ENCODE results near the gene RXFP1. TPM values are rescaled to one million over a fixed set of nuclear protein-coding genes. Genes with fewer than 3 reads are reported as not detected.

The RXFP1 gene
- total and polyA plus RNA-seq, 9 donors: 0.35 to 3.6 (median 0.73) TPM

- intact Hi-C loops (cut with DNase I): no loop called here
- no peaks in the 10 kb centered on the region for H3K4me1 ChIP-seq (ENCODE audit: insufficient read depth)
- TF ChIP-seq EP300 (IDR thresholded peaks at IDR 0.05) (no peak), POLR2A (IDR thresholded peaks at IDR 0.05) (no peak), CTCF (IDR thresholded peaks at IDR 0.05) (no peak)
- no peaks in the 10 kb centered on the region for H3K27me3 ChIP-seq
- no peaks in the 10 kb centered on the region for H3K9me3 ChIP-seq
- no peaks in the 10 kb centered on the region for H3K36me3 ChIP-seq
- no peak overlapping the region for H3K4me3 ChIP-seq
- WGBS, 3 donors: 95 to 99% (median 98%) methylated on average over 18 of the region's 18 CpGs
- H3K27ac ChIP-seq: no peak overlapping the region
- no peak for DNase-seq
These were observed 143.1 kb downstream of the RXFP1 start for GRCh38 chr4:158664806-158665205.

GRCh38 chr4:158666892-158667291 lies 145.2 kb downstream of the RXFP1 start:
- Histone ChIP-seq H3K9me3 (no peaks in the 10 kb centered on the region), H3K4me1 (ENCODE audit: insufficient read depth) (no peaks in the 10 kb centered on the region), H3K4me3 (no peak overlapping the region), H3K36me3 (no peaks in the 10 kb centered on the region), H3K27ac (no peak overlapping the region), H3K27me3 (no peaks in the 10 kb centered on the region)
- no peak for DNase-seq
- intact Hi-C loops (cut with DNase I): no loop called here
- 88 to 94% (median 92%) methylated on average over 2 of the region's 2 CpGs for WGBS, 3 donors
- TF ChIP-seq EP300 (IDR thresholded peaks at IDR 0.05) (no peak), CTCF (IDR thresholded peaks at IDR 0.05) (no peak), POLR2A (IDR thresholded peaks at IDR 0.05) (no peak)

GRCh38 chr4:158667651-158668198 lies 146.0 kb downstream of the RXFP1 start:
- TF ChIP-seq EP300 (IDR thresholded peaks at IDR 0.05) (no peak), POLR2A (IDR thresholded peaks at IDR 0.05) (no peak), CTCF (IDR thresholded peaks at IDR 0.05) (no peak)
- no peaks in the 10 kb centered on the region for H3K4me1 ChIP-seq (ENCODE audit: insufficient read depth)
- no peak overlapping the region for H3K4me3 ChIP-seq
- no peak for DNase-seq
- no peaks in the 10 kb centered on the region for H3K36me3 ChIP-seq
- H3K27ac ChIP-seq: no peak overlapping the region
- H3K9me3 ChIP-seq: no peaks in the 10 kb centered on the region
- H3K27me3 ChIP-seq: no peaks in the 10 kb centered on the region
- intact Hi-C loops (cut with DNase I): no loop called here
- 78 to 86% (median 83%) methylated on average over 3 of the region's 3 CpGs for WGBS, 3 donors

GRCh38 chr4:158669310-158669709 lies 147.6 kb downstream of the RXFP1 start:
- 85 to 88% (median 88%) methylated on average over 7 of the region's 7 CpGs for WGBS, 3 donors
- H3K36me3 ChIP-seq: no peaks in the 10 kb centered on the region
- intact Hi-C loops (cut with DNase I): no loop called here
- no peak overlapping the region for H3K27ac ChIP-seq
- no peak for TF ChIP-seq POLR2A (IDR thresholded peaks at IDR 0.05)
- DNase-seq: no peak
- H3K4me1 ChIP-seq (ENCODE audit: insufficient read depth): peaks cover 4% of the 10 kb centered on the region
- H3K27me3 ChIP-seq: no peaks in the 10 kb centered on the region
- H3K9me3 ChIP-seq: no peaks in the 10 kb centered on the region
- no peak overlapping the region for H3K4me3 ChIP-seq

- intact Hi-C loops (cut with DNase I): no loop called here
- Histone ChIP-seq H3K36me3 (no peaks in the 10 kb centered on the region), H3K4me1 (ENCODE audit: insufficient read depth) (peaks cover 5% of the 10 kb centered on the region), H3K27ac (peak overlapping the region; percentile 70 to 90), H3K27me3 (no peaks in the 10 kb centered on the region), H3K9me3 (no peaks in the 10 kb centered on the region), H3K4me3 (peak overlapping the region; percentile 81)
- 0% methylated on average over 26 to 35 of the region's 35 CpGs for WGBS, 3 donors
- TF ChIP-seq EP300 (IDR thresholded peaks at IDR 0.05) (no peak), CTCF (IDR thresholded peaks at IDR 0.05) (no peak), POLR2A (IDR thresholded peaks at IDR 0.05) (no peak)
- peak; percentile 50 to 73 (median 64) for DNase-seq
These were observed 149.4 kb downstream of the RXFP1 start for GRCh38 chr4:158670975-158671664.

Measured in ovary (tissue), 9 donors.